ENCODE measurements around the gene RAP1GAP. TPM values are rescaled to one million over a fixed set of nuclear protein-coding genes. Genes with fewer than 3 reads are reported as not detected.

Gene RAP1GAP
- total and polyA plus RNA-seq, 5 experiments from 2014 or later: 0.49 to 0.60 TPM; not detected in 3

GRCh38 chr1:21664806-21665588 lies 4.2 kb downstream of the RAP1GAP start:
- POLR2A ChIA-PET: no interaction called here
- Mint-ChIP-seq H3K36me3 (peaks cover 0 to 6% (median 0%) of the 10 kb centered on the region in 3 donors), H3K4me1 (peaks cover 2 to 14% (median 9%) of the 10 kb centered on the region in 4 donors), H3K27ac (no peak overlapping the region), H3K9me3 (no peaks in the 10 kb centered on the region), H3K4me3 (no peak overlapping the region), H3K27me3 (peaks cover 25 to 70% (median 36%) of the 10 kb centered on the region in 5 donors)
- DNase-seq (no peak), ATAC-seq (no peak)

GRCh38 chr1:21663951-21664805 lies 5.0 kb downstream of the RAP1GAP start:
- DNase-seq (no peak), ATAC-seq (no peak)
- H3K27me3 Mint-ChIP-seq: peaks cover 25 to 70% (median 36%) of the 10 kb centered on the region in 5 donors
- no peak overlapping the region for H3K4me3 Mint-ChIP-seq
- peaks cover 3 to 20% (median 12%) of the 10 kb centered on the region in 4 donors for H3K4me1 Mint-ChIP-seq
- H3K27ac Mint-ChIP-seq: peak overlapping the region in 1 of 10 donors; percentile 6
- no peaks in the 10 kb centered on the region for H3K9me3 Mint-ChIP-seq
- H3K36me3 Mint-ChIP-seq: peaks cover 0 to 6% (median 0%) of the 10 kb centered on the region in 3 donors
- POLR2A ChIA-PET: no interaction called here

DNA sequence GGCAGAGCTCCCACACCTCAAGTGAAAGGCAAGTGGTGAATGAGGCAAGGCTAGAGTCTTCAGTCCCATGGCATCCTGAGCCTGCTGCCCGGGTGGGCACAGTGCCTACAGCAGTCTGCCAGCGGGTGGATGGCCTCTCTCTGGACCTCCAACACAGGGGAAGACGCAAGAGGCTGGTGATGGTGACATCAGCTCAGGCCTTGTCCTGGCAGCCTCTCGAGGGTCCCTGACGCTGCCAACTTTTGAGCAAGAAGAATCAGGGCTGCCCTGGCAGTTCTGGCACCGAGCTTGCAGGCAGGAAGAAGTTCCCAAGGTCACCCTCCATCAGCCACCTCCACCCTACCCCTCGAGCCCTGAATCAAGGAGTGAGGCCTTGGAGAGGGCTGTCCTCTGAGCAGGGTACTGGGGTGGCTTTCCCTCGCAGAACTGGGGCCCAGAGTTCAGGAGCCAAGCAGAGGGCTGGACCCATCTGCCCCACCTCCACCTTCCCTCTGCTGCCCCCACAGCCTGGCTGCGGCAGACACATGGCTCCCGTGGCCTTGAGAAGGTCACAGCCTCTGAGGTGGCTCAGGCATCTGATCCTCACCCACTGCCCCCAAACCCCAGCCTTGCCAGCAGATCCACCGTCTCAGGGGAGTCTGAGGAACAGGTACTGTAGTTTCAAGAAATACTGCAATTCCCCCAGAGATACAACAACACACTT lies 5.8 kb downstream of the RAP1GAP start:
- DNase-seq (no peak), ATAC-seq (no peak)
- H3K4me3 Mint-ChIP-seq: no peak overlapping the region
- no peaks in the 10 kb centered on the region for H3K9me3 Mint-ChIP-seq
- H3K4me1 Mint-ChIP-seq: peaks cover 3 to 16% (median 11%) of the 10 kb centered on the region in 4 donors
- peaks cover 25 to 69% (median 36%) of the 10 kb centered on the region in 5 donors for H3K27me3 Mint-ChIP-seq
- H3K36me3 Mint-ChIP-seq: peaks cover 0 to 6% (median 0%) of the 10 kb centered on the region in 3 donors
- POLR2A ChIA-PET: no interaction called here
- H3K27ac Mint-ChIP-seq: no peak overlapping the region

GRCh38 chr1:21662426-21663247 lies 6.5 kb downstream of the RAP1GAP start:
- H3K27me3 Mint-ChIP-seq: peaks cover 20 to 61% (median 35%) of the 10 kb centered on the region in 5 donors
- POLR2A ChIA-PET: no interaction called here
- peaks cover 0 to 6% (median 0%) of the 10 kb centered on the region in 3 donors for H3K36me3 Mint-ChIP-seq
- no peak overlapping the region for H3K4me3 Mint-ChIP-seq
- H3K4me1 Mint-ChIP-seq: peaks cover 3 to 9% (median 7%) of the 10 kb centered on the region in 4 donors
- H3K27ac Mint-ChIP-seq: no peak overlapping the region
- no peak for ATAC-seq
- H3K9me3 Mint-ChIP-seq: no peaks in the 10 kb centered on the region
- no peak for DNase-seq

DNA sequence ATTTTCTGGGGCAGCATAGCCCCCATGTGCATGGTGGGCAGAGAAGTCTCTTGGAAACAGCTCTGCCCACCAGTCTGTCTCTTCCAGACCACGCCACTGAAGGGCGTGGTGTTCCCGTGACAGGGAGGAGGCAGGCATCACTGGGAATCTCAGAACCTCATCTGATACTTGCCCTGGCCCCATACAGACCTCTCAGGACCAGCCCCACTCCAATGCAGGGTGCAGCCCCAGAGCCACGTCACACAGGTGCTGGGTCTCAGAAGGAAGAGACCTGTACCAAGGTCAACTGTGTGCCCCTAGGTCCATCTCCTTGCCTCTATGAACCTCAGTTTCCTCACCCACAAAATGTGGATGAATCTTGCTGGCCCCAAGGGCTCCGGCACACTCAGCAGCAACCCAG lies 7.3 kb downstream of the RAP1GAP start:
- Mint-ChIP-seq H3K9me3 (no peaks in the 10 kb centered on the region), H3K27ac (peak overlapping the region in 1 of 10 donors; percentile 89), H3K27me3 (peaks cover 17 to 54% (median 28%) of the 10 kb centered on the region in 5 donors), H3K4me1 (peaks cover 3 to 9% (median 5%) of the 10 kb centered on the region in 4 donors), H3K36me3 (peaks cover 0 to 6% (median 0%) of the 10 kb centered on the region in 3 donors), H3K4me3 (no peak overlapping the region)
- no peak for ATAC-seq
- no peak for DNase-seq
- POLR2A ChIA-PET: no interaction called here

DNA sequence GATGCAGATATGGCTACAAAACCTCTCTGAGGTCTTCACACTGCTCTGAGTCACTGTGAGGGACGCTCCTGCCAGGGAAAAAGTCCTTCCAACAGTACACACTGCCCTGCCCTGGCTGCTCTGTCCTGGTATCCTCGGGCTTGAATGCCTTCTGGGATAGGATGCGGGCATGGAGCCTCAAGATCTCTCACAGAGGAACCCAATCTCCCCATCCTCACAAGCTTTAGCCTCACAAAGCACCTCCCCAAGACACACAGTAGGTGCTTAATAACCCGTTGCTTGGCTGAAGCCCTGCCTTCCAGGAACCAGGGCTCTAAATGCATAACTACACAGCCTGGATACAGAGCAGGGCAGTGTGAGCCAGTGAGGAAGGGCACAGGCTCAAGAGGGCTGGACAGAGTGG lies 9.2 kb downstream of the RAP1GAP start:
- Mint-ChIP-seq H3K9me3 (no peaks in the 10 kb centered on the region), H3K4me3 (peak overlapping the region in 6 of 10 donors; percentile 28 to 65 (median 58)), H3K36me3 (peaks cover 0 to 3% (median 0%) of the 10 kb centered on the region in 3 donors), H3K27me3 (peaks cover 7 to 38% (median 14%) of the 10 kb centered on the region in 5 donors), H3K27ac (peak overlapping the region in 1 of 10 donors; percentile 59), H3K4me1 (peaks cover 3 to 9% (median 5%) of the 10 kb centered on the region in 4 donors)
- POLR2A ChIA-PET: no interaction called here
- no peak for ATAC-seq
- DNase-seq: no peak

DNA sequence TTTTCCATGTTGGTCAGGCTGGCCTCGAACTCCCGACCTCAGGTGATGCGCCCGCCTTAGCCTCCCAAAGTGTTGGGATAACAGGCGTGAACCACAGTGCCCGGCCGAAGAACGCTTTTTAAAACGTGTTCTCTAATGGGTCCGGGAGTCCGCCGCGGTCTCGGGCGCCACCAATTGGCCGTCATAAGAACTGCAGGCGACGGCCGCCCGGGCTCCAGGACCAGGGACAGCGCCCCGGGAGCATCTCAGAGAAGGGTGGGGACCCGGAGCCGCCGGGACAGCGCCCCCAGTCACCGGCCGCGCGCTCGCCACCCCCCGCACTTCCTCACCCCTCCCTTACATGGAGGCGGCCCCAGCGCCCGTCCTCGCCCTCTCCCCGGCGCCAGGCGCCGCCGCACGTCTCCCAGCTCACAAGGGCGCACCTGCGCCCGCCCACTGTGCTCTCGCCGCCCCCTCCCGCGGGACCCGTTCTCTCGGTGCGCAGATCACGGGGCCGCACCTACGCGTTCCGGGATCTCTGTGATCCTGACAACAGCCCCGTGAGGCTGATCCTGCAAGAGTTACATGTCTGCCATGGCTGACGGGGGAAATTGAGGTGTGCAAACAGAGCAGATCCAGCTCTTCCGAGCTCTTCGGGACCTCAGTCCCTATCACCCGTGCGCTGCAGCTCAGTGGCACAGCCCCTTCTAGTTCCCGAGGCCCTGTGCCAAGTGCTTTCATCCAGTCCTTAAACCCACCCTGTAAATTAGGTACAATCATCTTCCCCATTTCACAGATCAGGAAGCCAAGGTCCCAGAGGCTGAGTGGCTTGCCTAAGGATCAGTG lies 9.8 kb downstream of the RAP1GAP start:
- Mint-ChIP-seq H3K36me3 (peaks cover 0 to under 1% (median 0%) of the 10 kb centered on the region in 3 donors), H3K27ac (peak overlapping the region in 2 of 10 donors; percentile 34 to 59), H3K9me3 (no peaks in the 10 kb centered on the region), H3K4me3 (peak overlapping the region; percentile 4 to 65 (median 50)), H3K4me1 (peaks cover 3 to 9% (median 5%) of the 10 kb centered on the region in 4 donors), H3K27me3 (peaks cover 4 to 32% (median 8%) of the 10 kb centered on the region in 5 donors)
- ATAC-seq (peak; percentile 97 to 98), DNase-seq (peak; percentile 73 to 88 (median 84))
- POLR2A ChIA-PET: no interaction called here

- H3K9me3 Mint-ChIP-seq: no peaks in the 10 kb centered on the region
- DNase-seq (no peak), ATAC-seq (no peak)
- no peaks in the 10 kb centered on the region for H3K36me3 Mint-ChIP-seq
- peaks cover 0 to 17% (median 4%) of the 10 kb centered on the region in 5 donors for H3K27me3 Mint-ChIP-seq
- peaks cover 4 to 15% (median 5%) of the 10 kb centered on the region in 4 donors for H3K4me1 Mint-ChIP-seq
- H3K4me3 Mint-ChIP-seq: no peak overlapping the region
- POLR2A ChIA-PET: no interaction called here
- no peak overlapping the region for H3K27ac Mint-ChIP-seq
These were observed 11.5 kb downstream of the RAP1GAP start for GRCh38 chr1:21657456-21658190.

GRCh38 chr1:21655748-21656147 lies 13.4 kb downstream of the RAP1GAP start:
- H3K4me3 Mint-ChIP-seq: no peak overlapping the region
- peaks cover 11 to 32% (median 18%) of the 10 kb centered on the region in 4 donors for H3K4me1 Mint-ChIP-seq
- H3K27ac Mint-ChIP-seq: no peak overlapping the region
- peaks cover 0 to 6% (median 3%) of the 10 kb centered on the region in 5 donors for H3K27me3 Mint-ChIP-seq
- peaks cover 0 to 2% (median 0%) of the 10 kb centered on the region in 3 donors for H3K36me3 Mint-ChIP-seq
- no peak for DNase-seq
- no peaks in the 10 kb centered on the region for H3K9me3 Mint-ChIP-seq
- no peak for ATAC-seq
- POLR2A ChIA-PET: no interaction called here

- H3K4me1 Mint-ChIP-seq: peaks cover 9 to 33% (median 18%) of the 10 kb centered on the region in 4 donors
- POLR2A ChIA-PET: interaction anchor here (0.7 kb wide), 1 partner anchor 378 kb away, joined by 7 read pairs; no protein-coding TSS in a partner anchor
- peaks cover 0 to 2% (median 0%) of the 10 kb centered on the region in 3 donors for H3K36me3 Mint-ChIP-seq
- no peaks in the 10 kb centered on the region for H3K9me3 Mint-ChIP-seq
- DNase-seq (no peak), ATAC-seq (no peak)
- H3K27me3 Mint-ChIP-seq: peaks cover 0 to 3% (median 3%) of the 10 kb centered on the region in 5 donors
- H3K4me3 Mint-ChIP-seq: no peak overlapping the region
- H3K27ac Mint-ChIP-seq: no peak overlapping the region
These were observed 13.9 kb downstream of the RAP1GAP start for GRCh38 chr1:21655259-21655658.
